NCI-H526 treated with DMSO at 0.1 percent for 48 hours (cell line): ENCODE results near the gene SOCS7.

Experiments used
- DNase-seq: peaks from one replicate; lab custom pipeline; 2025; lab: John Stamatoyannopoulos, UW

The SOCS7 gene

DNA sequence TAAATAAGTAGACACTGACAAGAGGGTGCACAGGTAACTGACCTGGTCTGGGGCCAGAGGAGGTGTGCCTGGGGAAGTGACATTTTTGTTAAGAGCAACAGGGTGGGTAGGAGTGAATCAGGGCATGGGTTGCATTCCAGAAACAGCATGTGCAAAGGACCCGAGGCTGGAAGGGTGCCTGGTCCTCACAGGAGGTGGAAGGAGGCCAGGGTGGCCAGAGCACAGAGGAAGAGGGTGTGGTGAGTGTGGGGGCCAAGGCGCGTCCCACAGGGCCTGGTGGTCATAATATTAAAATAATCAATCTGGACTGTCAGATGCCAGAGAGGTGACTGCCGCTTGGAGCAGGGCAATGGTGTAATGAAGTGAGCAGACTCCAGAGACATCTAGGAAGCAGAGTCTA lies 90.9 kb downstream of the SOCS7 start:
- DNase-seq, result no peak

DNA sequence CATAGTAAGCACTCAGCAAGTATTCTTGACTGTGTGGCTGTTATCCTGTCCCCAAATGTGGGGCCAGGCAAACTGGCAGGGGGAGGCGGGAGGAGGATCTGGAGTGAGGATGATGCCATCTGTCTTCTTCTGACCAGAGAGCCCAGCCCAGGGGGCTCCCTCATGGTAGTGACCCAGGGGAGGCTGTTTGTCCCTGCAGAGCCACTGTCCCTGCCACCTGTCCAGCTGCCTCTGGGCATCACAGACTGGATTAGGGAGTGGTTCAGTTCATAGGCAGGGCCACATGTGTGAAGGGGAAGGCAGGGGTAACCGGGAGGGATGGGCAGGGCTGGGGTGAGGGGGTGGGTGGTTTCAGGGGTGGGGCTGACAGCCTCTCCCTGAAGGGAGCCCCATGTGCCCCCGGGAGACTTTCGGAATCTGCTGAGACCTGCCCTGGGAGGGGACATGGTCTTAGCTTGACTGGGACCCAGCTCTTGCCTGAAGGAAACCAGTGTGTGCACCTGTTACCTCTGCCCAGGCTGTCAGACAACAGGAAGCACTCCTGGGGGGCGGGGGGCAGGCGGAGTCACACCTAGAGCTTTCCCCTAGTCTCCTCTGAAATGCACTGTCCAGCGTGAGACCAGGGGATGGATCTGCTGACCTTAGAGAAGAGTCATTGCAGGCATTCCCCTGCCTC lies 91.8 kb downstream of the SOCS7 start:
- no peak for DNase-seq

DNA sequence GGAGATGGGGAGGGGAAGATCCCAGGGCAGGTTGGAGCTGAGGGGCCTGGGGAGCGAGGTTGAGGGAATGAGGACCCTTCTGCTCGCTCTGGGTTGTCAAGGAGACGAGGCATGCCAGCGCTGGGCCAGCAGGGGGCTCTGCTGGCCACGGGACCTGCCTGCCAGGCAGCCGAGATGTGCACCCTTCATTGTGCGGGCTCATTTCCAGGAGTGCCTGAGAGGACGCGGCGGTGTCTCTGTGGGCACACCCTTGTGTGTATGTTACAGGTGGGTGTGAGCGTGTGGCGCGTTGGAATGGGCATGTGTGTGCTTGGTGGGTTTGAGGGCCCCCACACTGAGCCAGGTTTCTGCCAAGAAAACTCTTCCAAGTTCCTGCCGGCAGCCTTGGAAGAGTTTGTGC lies 92.5 kb downstream of the SOCS7 start:
- DNase-seq, result peak; percentile 35

DNA sequence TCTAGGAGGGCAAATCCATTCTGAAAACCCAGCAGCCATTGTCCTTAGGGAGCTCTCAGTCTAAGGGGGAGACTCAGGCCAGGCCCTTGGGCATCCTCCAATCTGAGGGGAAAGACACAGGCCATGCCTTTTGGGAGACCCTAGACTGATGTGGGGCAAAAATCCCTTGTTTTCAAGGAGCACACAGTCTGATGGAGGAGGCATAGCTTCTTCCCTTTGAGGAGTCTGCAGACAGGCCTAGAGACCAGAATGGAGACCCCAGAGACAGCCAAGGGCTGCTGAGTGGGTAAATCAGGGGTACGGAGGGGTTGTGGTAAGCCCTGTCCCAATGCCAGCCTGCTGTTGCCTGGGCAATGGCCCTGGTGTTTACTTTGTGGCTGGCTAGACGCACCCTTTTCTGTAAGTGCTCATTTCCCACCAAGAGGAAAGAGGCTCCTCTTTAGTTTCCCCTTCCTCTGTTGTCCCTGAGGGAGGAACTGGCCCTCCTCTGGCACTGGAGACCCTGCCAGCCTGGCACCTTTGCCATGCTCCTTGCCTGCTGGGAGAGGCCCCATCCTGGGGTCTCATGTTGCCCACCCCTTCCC lies 96.0 kb downstream of the SOCS7 start:
- DNase-seq, result no peak

DNA sequence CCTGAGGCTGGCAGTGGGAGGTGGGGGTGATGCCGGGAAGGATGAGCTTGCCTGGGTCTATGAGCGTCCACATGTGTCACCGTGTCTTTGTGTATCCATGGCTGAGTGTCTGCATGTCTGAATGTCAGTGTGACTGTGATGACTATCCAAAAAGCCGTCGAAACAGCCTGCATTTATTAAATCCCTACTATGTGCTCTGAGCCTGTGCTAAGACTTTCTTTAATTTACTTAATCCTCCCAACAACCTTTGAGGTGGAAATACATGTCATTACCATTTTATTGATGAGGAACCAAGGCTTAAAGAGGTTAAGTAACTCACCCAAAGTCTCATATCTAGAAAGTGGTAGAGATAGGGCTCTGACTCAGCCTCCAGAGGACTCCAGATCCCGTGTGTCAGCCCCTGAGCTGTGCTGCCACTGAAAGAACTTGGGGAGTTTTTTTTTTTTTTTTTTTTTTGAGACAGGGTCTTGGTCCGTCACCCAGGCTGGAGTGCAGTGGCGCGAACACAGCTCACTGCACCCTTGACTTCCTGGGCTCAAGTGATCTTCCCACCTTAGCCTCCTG lies 96.6 kb downstream of the SOCS7 start:
- DNase-seq, result no peak

DNA sequence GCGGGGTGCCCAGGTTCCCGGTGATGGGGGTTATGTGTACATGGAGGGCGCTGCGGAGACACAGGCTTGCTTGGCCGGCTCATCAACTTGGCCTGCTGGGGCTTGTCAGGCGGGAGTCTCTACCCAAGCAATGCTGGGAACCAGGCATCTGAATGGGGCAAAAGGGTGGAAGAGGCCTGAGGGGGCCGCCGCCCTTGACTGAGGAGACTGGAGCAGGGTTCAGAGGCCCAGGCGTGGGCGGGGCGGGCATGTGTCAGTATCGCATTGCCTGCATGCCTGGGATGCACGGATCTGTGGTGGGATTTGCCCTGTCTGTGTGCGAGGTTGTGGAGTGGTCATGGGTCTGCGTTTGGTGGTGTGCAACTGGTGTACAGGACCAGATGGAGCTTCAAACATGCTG lies 97.7 kb downstream of the SOCS7 start:
- no peak for DNase-seq

DNA sequence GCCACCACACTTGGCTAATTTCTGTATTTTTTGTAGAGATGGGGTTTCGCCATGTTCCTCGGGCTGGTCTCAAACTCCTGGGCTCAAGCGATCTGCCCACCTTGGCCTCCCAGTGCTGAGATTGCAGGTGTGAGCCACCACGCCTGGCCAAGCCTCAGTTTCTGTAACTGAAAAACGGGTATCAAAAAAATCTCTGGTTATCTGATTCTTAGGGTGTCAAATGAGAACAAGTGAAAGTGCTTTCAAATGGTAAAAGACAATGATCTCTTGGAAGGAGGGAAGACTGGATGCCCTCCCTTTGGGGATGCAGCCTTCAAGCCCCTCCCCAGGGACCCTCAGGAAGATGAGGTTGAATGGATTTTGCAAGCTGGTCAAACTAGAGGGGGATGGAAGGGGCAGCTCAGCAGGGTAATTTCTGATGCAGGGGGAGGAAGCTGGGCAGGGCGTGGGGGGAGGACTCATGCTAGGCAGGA lies 98.9 kb downstream of the SOCS7 start:
- DNase-seq, result no peak

DNA sequence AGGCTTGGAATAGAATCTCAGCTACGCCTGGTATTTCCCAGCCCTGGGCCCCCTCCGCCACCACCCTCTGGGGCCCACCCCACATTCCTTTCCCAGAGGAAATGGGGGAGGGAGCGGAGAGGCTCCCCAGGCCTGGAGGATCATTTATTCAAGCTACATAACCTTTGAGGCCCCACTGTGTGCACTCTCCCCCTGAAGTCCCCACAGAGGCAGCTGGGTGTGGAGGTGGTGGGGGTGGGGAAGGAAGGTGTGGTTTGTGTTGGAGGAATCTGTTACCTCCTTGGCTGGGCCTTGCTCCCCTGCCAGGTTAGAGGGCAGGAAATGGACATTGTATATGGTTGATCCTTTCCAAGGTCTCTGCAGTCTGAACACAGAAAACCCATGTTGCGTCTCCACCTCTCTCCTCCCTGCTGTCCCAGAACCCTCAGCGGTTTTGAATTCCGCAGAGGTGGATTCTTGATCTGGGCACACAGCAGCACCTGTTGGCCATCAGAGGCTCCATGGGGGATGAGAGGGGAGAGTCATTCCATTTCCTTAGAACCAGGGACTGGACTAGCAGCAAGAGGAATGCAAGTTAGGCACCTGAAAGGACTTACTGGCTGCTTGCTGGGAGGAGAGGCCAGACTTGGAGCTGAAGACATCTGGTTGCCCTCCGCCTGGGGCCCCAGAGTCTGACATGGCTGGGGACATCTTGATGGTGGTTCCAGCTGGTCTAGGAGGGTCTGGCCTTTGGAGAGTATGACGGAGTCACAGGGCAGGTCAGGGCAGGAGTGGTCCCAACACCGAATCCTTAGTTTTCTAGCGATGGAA lies 99.6 kb downstream of the SOCS7 start:
- no peak for DNase-seq

DNA sequence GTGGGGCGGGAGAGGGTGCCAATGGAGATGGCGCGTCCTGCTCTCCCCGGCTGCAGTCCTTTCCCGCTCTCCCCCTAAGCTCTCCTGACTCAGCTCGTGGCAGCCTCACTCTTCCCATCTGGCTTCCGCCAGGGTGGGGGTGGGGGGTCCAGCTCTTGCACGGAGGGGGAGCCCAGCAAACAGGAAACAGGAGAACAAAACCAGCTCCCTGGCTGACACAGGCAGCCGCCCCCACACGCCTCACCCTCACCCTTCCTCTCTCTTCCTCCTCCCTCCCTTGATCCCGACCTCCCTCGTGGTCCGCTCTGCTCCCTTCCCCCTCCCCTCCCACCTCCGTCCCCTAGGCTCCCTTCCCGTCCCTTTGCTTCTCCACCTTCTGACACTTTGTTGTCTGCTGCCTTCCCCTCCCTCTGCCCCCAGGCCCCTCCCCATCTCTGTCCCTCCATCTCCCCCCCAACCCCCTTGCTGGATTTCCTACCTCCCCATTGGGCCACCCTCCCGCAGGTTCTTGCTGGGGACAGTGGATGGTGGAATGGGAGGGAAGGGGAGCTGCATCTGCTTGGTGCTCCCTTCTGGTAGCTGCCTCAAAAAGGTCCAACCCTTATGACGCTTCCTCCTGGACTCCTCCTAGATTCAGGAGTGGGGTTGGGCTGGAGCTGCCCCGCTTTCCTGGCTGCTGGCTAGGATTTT lies 100.3 kb downstream of the SOCS7 start:
- DNase-seq, result no peak

DNA sequence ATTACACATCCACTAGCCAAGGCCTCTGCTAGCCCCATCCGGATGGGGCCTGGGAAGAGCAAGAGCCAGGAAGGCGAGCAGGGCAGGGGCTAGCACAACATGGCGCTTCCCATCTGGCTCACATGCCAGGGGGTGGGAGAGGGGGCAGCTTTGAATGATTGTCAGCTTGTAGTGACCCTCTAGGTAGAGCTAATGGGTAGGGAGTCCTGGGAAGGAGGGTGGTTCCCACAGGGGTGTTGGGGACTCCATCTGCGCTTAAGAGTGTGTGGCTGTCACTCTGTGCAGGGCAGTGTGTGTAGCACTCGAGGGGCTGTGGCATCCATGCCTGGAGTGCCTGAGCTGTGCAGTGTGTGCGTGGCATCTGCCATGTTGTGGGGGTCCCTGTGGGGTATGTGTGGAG lies 101.1 kb downstream of the SOCS7 start:
- DNase-seq, result no peak

DNA sequence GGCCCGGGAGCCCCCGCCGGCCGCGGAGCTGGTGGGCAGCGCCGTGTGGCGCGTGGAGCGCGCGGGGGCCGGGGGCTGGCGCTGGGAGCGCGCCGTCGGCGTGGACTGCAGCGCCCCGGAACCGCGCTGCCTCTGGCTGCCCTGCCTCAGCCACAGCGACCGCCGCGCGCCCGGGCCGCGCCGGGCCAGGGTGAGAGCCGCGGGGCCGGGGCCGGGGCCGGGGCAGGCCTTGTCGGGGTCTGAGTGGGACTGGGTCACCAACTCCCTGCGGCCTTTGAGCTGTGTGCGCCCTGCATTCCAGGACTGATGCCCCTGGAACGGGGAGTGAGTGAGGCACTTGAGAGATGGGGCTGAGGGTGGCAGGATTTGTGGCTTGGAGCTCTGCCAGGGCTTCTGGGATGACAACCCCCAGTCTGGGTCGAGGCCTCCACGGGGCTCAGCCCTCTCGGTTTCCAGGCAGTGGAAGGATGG lies 102.3 kb downstream of the SOCS7 start:
- DNase-seq, result no peak

DNA sequence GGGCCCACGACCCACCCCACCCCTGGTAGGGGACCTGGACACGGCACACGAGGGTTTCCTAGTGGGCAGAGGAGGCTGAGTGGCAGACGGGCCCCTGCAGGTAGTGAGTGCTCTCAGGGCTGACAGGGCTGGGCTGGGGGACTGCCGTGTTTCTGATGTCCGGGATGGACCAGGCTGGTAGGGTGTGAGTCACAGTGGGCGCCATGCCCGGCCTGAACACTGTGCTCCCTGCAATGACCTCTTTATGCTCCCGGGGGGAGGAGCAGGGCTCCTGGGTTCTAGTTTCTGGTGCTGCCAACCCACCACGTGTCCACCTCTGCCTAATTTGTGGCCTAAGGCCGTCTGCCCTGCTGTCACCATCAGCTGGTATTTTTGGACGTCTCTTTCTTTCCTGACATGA lies 102.9 kb downstream of the SOCS7 start:
- DNase-seq, result no peak
